WTC11 (cell line): ENCODE results near the gene ATXN10.

Experiments
- ATF2 ChIP-seq: sonication (generic); formaldehyde crosslinking; IDR thresholded peaks from 2 replicates; pipeline ENCODE4 v1.8.1; 2022; ENCODE audit warnings: low read depth, missing genetic modification reagents, borderline replicate concordance
- CBFB ChIP-seq: sonication (generic); formaldehyde crosslinking; IDR thresholded peaks from 2 replicates; pipeline ENCODE4 v1.8.1; 2022; ENCODE audit warnings: mild to moderate bottlenecking, low read depth, missing genetic modification reagents
- CTCF ChIP-seq: fragments of 200-600 bp; IDR thresholded peaks from 2 replicates; pipeline ENCODE4 v1.8.0; 2022; ENCODE audit warnings: antibody characterized with exemption

- TF ChIP-seq CBFB (CRISPR knock-in tag) (no peak), ATF2 (CRISPR knock-in tag) (no peak), CTCF (no peak)
Measured at GRCh38 chr22:45777852-45778375, 106.3 kb downstream of the ATXN10 start.
